ENCODE measurements around the gene SMYD3. TPM values are rescaled to one million over a fixed set of nuclear protein-coding genes. Genes with fewer than 3 reads are reported as not detected.

The SMYD3 gene
- total RNA-seq, 1 donor from 2014 or later = 29.2 TPM

GRCh38 chr1:246428542-246429308 lies 78.4 kb downstream of the SMYD3 start:
- Histone ChIP-seq H3K4me3 (ENCODE audit: low read depth, low read length) (no peak overlapping the region), H3K36me3 (ENCODE audit: control insufficient read depth, insufficient read depth, low read length) (no peaks in the 10 kb centered on the region), H3K27me3 (ENCODE audit: control insufficient read depth, insufficient read depth, low read length) (no peaks in the 10 kb centered on the region)
- peak; percentile 74 for DNase-seq (ENCODE audit: low read depth)
- TF ChIP-seq CTCF (IDR thresholded peaks at IDR 0.05; ENCODE audit: insufficient read depth, low read length, poor library complexity, severe bottlenecking) = no peak

DNA sequence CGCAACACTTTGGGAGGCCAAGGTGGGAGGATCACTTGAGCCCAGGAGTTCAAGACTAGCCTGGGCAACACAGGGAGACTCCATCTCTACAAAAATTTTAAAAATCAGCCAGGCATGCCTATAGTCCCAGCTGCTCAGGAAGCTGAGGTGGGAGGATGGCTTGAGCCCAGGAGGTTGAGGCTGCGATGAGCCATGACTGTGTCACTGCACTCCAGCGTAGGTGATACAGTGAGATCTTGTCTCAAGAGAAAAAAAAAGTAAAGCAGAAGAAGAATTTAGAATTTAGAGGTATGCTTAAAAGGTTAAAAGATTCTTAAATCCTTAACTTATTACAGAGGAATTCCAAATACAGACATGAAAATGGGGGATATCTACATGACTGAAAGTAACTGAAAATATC lies 79.5 kb downstream of the SMYD3 start:
- no peak overlapping the region for H3K4me3 ChIP-seq (ENCODE audit: low read depth, low read length)
- DNase-seq (ENCODE audit: low read depth) = no peak
- no peaks in the 10 kb centered on the region for H3K36me3 ChIP-seq (ENCODE audit: control insufficient read depth, insufficient read depth, low read length)
- no peak for TF ChIP-seq CTCF (IDR thresholded peaks at IDR 0.05; ENCODE audit: insufficient read depth, low read length, poor library complexity, severe bottlenecking)
- no peaks in the 10 kb centered on the region for H3K27me3 ChIP-seq (ENCODE audit: control insufficient read depth, insufficient read depth, low read length)

DNA sequence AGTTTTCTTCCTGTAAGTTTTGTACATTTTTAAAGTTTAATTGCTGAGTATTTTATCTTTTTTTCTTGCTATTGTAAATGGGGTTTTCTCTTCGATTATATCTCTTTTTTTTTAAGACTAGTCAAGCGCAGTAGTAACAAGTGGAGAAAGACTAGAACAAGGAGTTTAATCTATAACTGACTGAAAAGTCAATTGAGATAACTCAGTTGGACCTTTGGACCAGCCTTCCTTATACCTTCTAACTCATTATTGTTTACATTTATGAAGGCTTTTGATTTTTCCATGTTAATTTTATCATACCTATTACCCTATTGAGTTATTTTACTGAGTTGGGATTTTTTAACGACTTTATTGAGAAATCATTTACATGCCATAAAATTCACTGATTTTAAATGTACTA lies 81.2 kb downstream of the SMYD3 start:
- no peaks in the 10 kb centered on the region for H3K27me3 ChIP-seq (ENCODE audit: control insufficient read depth, insufficient read depth, low read length)
- no peak overlapping the region for H3K4me3 ChIP-seq (ENCODE audit: low read depth, low read length)
- TF ChIP-seq CTCF (IDR thresholded peaks at IDR 0.05; ENCODE audit: insufficient read depth, low read length, poor library complexity, severe bottlenecking) = no peak
- no peaks in the 10 kb centered on the region for H3K36me3 ChIP-seq (ENCODE audit: control insufficient read depth, insufficient read depth, low read length)
- no peak for DNase-seq (ENCODE audit: low read depth)

- Histone ChIP-seq H3K4me3 (ENCODE audit: low read depth, low read length) (no peak overlapping the region), H3K27me3 (ENCODE audit: control insufficient read depth, insufficient read depth, low read length) (no peaks in the 10 kb centered on the region), H3K36me3 (ENCODE audit: control insufficient read depth, insufficient read depth, low read length) (no peaks in the 10 kb centered on the region)
- DNase-seq (ENCODE audit: low read depth) = no peak
- no peak for TF ChIP-seq CTCF (IDR thresholded peaks at IDR 0.05; ENCODE audit: insufficient read depth, low read length, poor library complexity, severe bottlenecking)
Observed at GRCh38 chr1:246425139-246425794, 81.8 kb downstream of the SMYD3 start.

GRCh38 chr1:246420300-246420699 lies 86.8 kb downstream of the SMYD3 start:
- no peaks in the 10 kb centered on the region for H3K36me3 ChIP-seq (ENCODE audit: control insufficient read depth, insufficient read depth, low read length)
- DNase-seq (ENCODE audit: low read depth) = no peak
- no peak for TF ChIP-seq CTCF (IDR thresholded peaks at IDR 0.05; ENCODE audit: insufficient read depth, low read length, poor library complexity, severe bottlenecking)
- no peak overlapping the region for H3K4me3 ChIP-seq (ENCODE audit: low read depth, low read length)
- H3K27me3 ChIP-seq (ENCODE audit: control insufficient read depth, insufficient read depth, low read length) = no peaks in the 10 kb centered on the region

All from kidney epithelial cell (primary cell).